MM.1S (cell line): ENCODE measurements around the gene MEG3.

Source experiments
- CTCF ChIP-seq: fragments of 300-600 bp; sonication (generic); IDR thresholded peaks from 2 replicates; pipeline ENCODE4 v1.5.1; 2016; ENCODE audit warnings: antibody characterized with exemption, low read length, mixed read lengths
- EZH2 ChIP-seq: fragments of 300-600 bp; sonication (generic); optimal IDR thresholded peaks from 2 replicates; pipeline ENCODE3; 2017; ENCODE audit warnings: low read depth, mild to moderate bottlenecking, antibody characterized with exemption, low read length, mixed read lengths
- EZH2phosphoT487 ChIP-seq: fragments of 300-600 bp; sonication (generic); IDR thresholded peaks from 2 replicates; pipeline ENCODE4 v1.6.1; 2018; ENCODE audit warnings: antibody characterized with exemption, low read length

GRCh38 chr14:100890061-100890850 is 64.3 kb downstream of the MEG3 start:
- TF ChIP-seq CTCF (no peak), EZH2 (no peak), EZH2phosphoT487 (no peak)
